PC-9 (cell line): ENCODE results near the gene ATP10B. TPM values are rescaled to one million over a fixed set of nuclear protein-coding genes. Genes with fewer than 3 reads are reported as not detected.

Experiments
- BruUV-seq: library from RNA; stranded (reverse); fragments of 400-500 nt; replicated peaks from 2 replicates; lab custom pipeline; 2021; lab: Mats Ljungman, UMichigan
- CTCF ChIA-PET: fragments of 300-600 bp; sonication (Branson Sonifier 250); formaldehyde crosslinking; loops from one replicate; lab custom pipeline; 2022; ENCODE audit warnings: antibody characterized with exemption; lab: Charles Lee
- POLR2A ChIA-PET: fragments of 300-600 bp; sonication (Branson Sonifier 250); formaldehyde crosslinking; loops from one replicate; lab custom pipeline; 2022; ENCODE audit warnings: antibody characterized with exemption; ENCODE audit not compliant: unreplicated experiment; lab: Charles Lee
- DNase-seq, 2 experiments: peaks; one replicate each; pipeline versions ENCODE4 v3.0.0 to v3.0.0-alpha.2; 2015 to 2022; ENCODE audit warnings: mixed read lengths in 1 of 2
- H2AFZ ChIP-seq: fragments of 200-600 bp; sonication (generic); 2 replicates; pipeline ENCODE4 v1.8.1; 2017; ENCODE audit warnings: antibody characterized with exemption
- H3F3A ChIP-seq: fragments of 200-600 bp; sonication (generic); 2 replicates; pipeline ENCODE4 v1.8.1; 2017; ENCODE audit warnings: antibody characterized with exemption, mild to moderate bottlenecking, low read depth; ENCODE audit not compliant: insufficient read depth
- H3K27ac ChIP-seq: fragments of 200-600 bp; sonication (generic); 2 replicates; pipeline ENCODE4 v1.6.1; 2016; ENCODE audit warnings: mixed run types
- H3K27me3 ChIP-seq: fragments of 200-600 bp; sonication (generic); 2 replicates; pipeline ENCODE4 v1.6.1; 2016; ENCODE audit warnings: low read depth, mixed run types; ENCODE audit not compliant: insufficient read depth
- H3K36me3 ChIP-seq: fragments of 200-600 bp; sonication (generic); 2 replicates; pipeline ENCODE4 v1.6.1; 2016; ENCODE audit warnings: low read depth, mixed run types
- H3K4me1 ChIP-seq: fragments of 200-600 bp; sonication (generic); replicated peaks from 2 replicates; pipeline ENCODE4 v1.6.1; 2016; ENCODE audit warnings: mixed run types; ENCODE audit not compliant: insufficient read depth
- H3K4me2 ChIP-seq: fragments of 200-600 bp; sonication (generic); 2 replicates; pipeline ENCODE4 v1.6.1; 2017; ENCODE audit warnings: mixed run types
- H3K4me3 ChIP-seq: fragments of 200-600 bp; sonication (generic); 2 replicates; pipeline ENCODE4 v1.6.1; 2016; ENCODE audit warnings: mixed run types
- H3K79me2 ChIP-seq: fragments of 200-600 bp; sonication (generic); 2 replicates; pipeline ENCODE4 v1.6.1; 2017; ENCODE audit warnings: low read depth, mixed run types
- H3K9me2 ChIP-seq: fragments of 200-600 bp; sonication (generic); 2 replicates; pipeline ENCODE4 v1.8.1; 2017; ENCODE audit warnings: mild to moderate bottlenecking; ENCODE audit not compliant: insufficient read depth
- H3K9me3 ChIP-seq: fragments of 200-600 bp; sonication (generic); 2 replicates; pipeline ENCODE4 v1.8.1; 2016; ENCODE audit warnings: low read depth; ENCODE audit not compliant: insufficient read depth
- H4K20me1 ChIP-seq: fragments of 200-600 bp; sonication (generic); 2 replicates; pipeline ENCODE4 v1.8.1; 2017; ENCODE audit not compliant: insufficient read depth
- CTCF ChIP-seq: fragments of 200-600 bp; sonication (generic); conservative IDR thresholded peaks from 2 replicates; pipeline ENCODE4 v1.6.1; 2017; ENCODE audit warnings: mixed run types, antibody characterized with exemption, mild to moderate bottlenecking, moderate library complexity
- EZH2 ChIP-seq: fragments of 200-600 bp; sonication (generic); IDR thresholded peaks from 2 replicates; pipeline ENCODE4 v1.8.0; 2017; ENCODE audit warnings: antibody characterized with exemption, low read depth
- intact Hi-C: fragments of 100-400 bp; cut with micrococcal nuclease; formaldehyde crosslinking; loops from one replicate; pipeline ENCODE4 v1.10.0; 2022; ENCODE audit not compliant: unreplicated experiment
- total RNA-seq: library from RNA; stranded (reverse); gene quantifications from 2 replicates; pipeline ENCODE4 v1.2.3, GENCODE V29; 2021

Gene ATP10B
- total RNA-seq, 1 experiment from 2014 or later: not detected

GRCh38 chr5:160749682-160750081 is 102.3 kb downstream of the ATP10B start:
- H3K4me2 ChIP-seq: no peak overlapping the region
- TF ChIP-seq EZH2 (no peak), CTCF (no peak)
- H3K4me1 ChIP-seq: no peaks in the 10 kb centered on the region
- CTCF ChIA-PET: no interaction called here
- H3K4me3 ChIP-seq: no peak overlapping the region
- no peak for DNase-seq
- H3F3A ChIP-seq: no peaks in the 10 kb centered on the region
- peaks cover 29% of the 10 kb centered on the region for H3K27me3 ChIP-seq
- no peaks in the 10 kb centered on the region for H3K79me2 ChIP-seq
- no peaks in the 10 kb centered on the region; the same call in 1 of the 2 replicates for H4K20me1 ChIP-seq
- H3K36me3 ChIP-seq: no peaks in the 10 kb centered on the region
- POLR2A ChIA-PET: no interaction called here
- BruUV-seq: no TSS peak
- H3K27ac ChIP-seq: no peak overlapping the region
- no peak overlapping the region for H2AFZ ChIP-seq
- H3K9me3 ChIP-seq: no peaks in the 10 kb centered on the region
- H3K9me2 ChIP-seq: no peaks in the 10 kb centered on the region
- intact Hi-C loops: no loop called here

- DNase-seq: no peak
- H3K79me2 ChIP-seq: no peaks in the 10 kb centered on the region
- intact Hi-C loops: no loop called here
- ChIA-PET CTCF (no interaction called here), POLR2A (no interaction called here)
- no peaks in the 10 kb centered on the region; the same call in 1 of the 2 replicates for H4K20me1 ChIP-seq
- H3K4me3 ChIP-seq: no peak overlapping the region
- no peak overlapping the region for H3K27ac ChIP-seq
- no TSS peak for BruUV-seq
- no peaks in the 10 kb centered on the region for H3K9me2 ChIP-seq
- H3F3A ChIP-seq: no peaks in the 10 kb centered on the region
- TF ChIP-seq EZH2: no peak
- TF ChIP-seq CTCF: no peak
- peaks cover 27% of the 10 kb centered on the region for H3K27me3 ChIP-seq
- no peaks in the 10 kb centered on the region for H3K4me1 ChIP-seq
- H3K4me2 ChIP-seq: no peak overlapping the region
- H3K36me3 ChIP-seq: no peaks in the 10 kb centered on the region
- H3K9me3 ChIP-seq: no peaks in the 10 kb centered on the region
- no peak overlapping the region for H2AFZ ChIP-seq
Observed at GRCh38 chr5:160749026-160749425, 103.0 kb downstream of the ATP10B start.

- Histone ChIP-seq H3K4me1 (no peaks in the 10 kb centered on the region), H3K27ac (no peak overlapping the region), H3K4me2 (no peak overlapping the region), H3F3A (no peaks in the 10 kb centered on the region), H3K79me2 (no peaks in the 10 kb centered on the region), H2AFZ (no peak overlapping the region), H3K4me3 (no peak overlapping the region), H4K20me1 (no peaks in the 10 kb centered on the region), H3K9me3 (no peaks in the 10 kb centered on the region), H3K9me2 (no peaks in the 10 kb centered on the region), H3K36me3 (no peaks in the 10 kb centered on the region), H3K27me3 (peaks cover 21% of the 10 kb centered on the region)
- CTCF ChIA-PET: no interaction called here
- intact Hi-C loops: no loop called here
- POLR2A ChIA-PET: no interaction called here
- BruUV-seq: no TSS peak
- no peak for TF ChIP-seq EZH2
- no peak for TF ChIP-seq CTCF
- DNase-seq: no peak
Observed at GRCh38 chr5:160747987-160748386, 104.0 kb downstream of the ATP10B start.
